Mesenchymal stem cell (in vitro differentiated cells and primary cell): ENCODE data around the gene OR1J4.

Source experiments
- DNase-seq: peaks from one replicate; pipeline ENCODE4 v3.0.0-alpha.2; 2013
- H2AFZ ChIP-seq: one replicate; pipeline ENCODE4 v1.6.1; 2013; ENCODE audit warnings: low read depth, mild to moderate bottlenecking, control low read depth, inconsistent platforms, low read length, moderate library complexity
- H2AK5ac ChIP-seq: 2 replicates; pipeline ENCODE4 v1.6.1; 2013; ENCODE audit warnings: low read length, moderate library complexity, mild to moderate bottlenecking, inconsistent platforms; ENCODE audit not compliant: severe bottlenecking
- H2BK120ac ChIP-seq: one replicate; pipeline ENCODE4 v1.6.1; 2013; ENCODE audit warnings: low read depth, mild to moderate bottlenecking, inconsistent platforms, low read length, moderate library complexity
- H2BK12ac ChIP-seq, 2 experiments: one replicate each; pipeline ENCODE4 v1.6.1; 2013; ENCODE audit warnings: inconsistent platforms in 2 of 2, low read length in 2 of 2, mild to moderate bottlenecking in 2 of 2, moderate library complexity in 2 of 2, control low read depth in 1 of 2
- H2BK15ac ChIP-seq: one replicate; pipeline ENCODE4 v1.6.1; 2013; ENCODE audit warnings: mild to moderate bottlenecking, low read depth, inconsistent platforms; ENCODE audit not compliant: poor library complexity, severe bottlenecking
- H2BK5ac ChIP-seq: 2 replicates; pipeline ENCODE4 v1.6.1; 2013; ENCODE audit warnings: low read depth, mild to moderate bottlenecking, low read length, control low read depth, inconsistent platforms; ENCODE audit not compliant: poor library complexity, severe bottlenecking
- H3K14ac ChIP-seq, 2 experiments: one replicate each; pipeline ENCODE4 v1.6.1; 2013; ENCODE audit warnings: inconsistent platforms in 2 of 2, low read length in 2 of 2, control low read depth in 1 of 2, mild to moderate bottlenecking in 1 of 2, moderate library complexity in 1 of 2
- H3K18ac ChIP-seq, 2 experiments: one replicate each; pipeline ENCODE4 v1.6.1; 2013; ENCODE audit warnings: inconsistent platforms in 2 of 2, low read length in 2 of 2, control low read depth in 1 of 2, low read depth in 1 of 2, mild to moderate bottlenecking in 1 of 2
- H3K23ac ChIP-seq, 2 experiments: one replicate each; pipeline ENCODE4 v1.6.1; 2013; ENCODE audit warnings: inconsistent platforms in 2 of 2, low read length in 2 of 2, mild to moderate bottlenecking in 2 of 2, moderate library complexity in 2 of 2, control low read depth in 1 of 2
- H3K27ac ChIP-seq: 2 replicates; pipeline ENCODE4 v1.5.1; 2013; ENCODE audit warnings: mild to moderate bottlenecking, moderate library complexity, low read length, control low read depth, inconsistent platforms; ENCODE audit not compliant: poor library complexity, severe bottlenecking
- H3K27me3 ChIP-seq, 2 experiments: 2 replicates each; pipeline versions ENCODE4 v1.6.1 to v1.7.0; 2013; ENCODE audit warnings: low read length in 2 of 2, mild to moderate bottlenecking in 2 of 2, moderate library complexity in 2 of 2, control low read depth in 1 of 2, inconsistent platforms in 1 of 2; ENCODE audit not compliant: control insufficient read depth in 1 of 2, insufficient read depth in 1 of 2
- H3K36me3 ChIP-seq, 2 experiments: 2 replicates each; pipeline versions ENCODE4 v1.6.1 to v1.7.0; 2013; ENCODE audit warnings: low read length in 2 of 2, control low read depth in 1 of 2, inconsistent platforms in 1 of 2, low read depth in 1 of 2, mild to moderate bottlenecking in 1 of 2; ENCODE audit not compliant: insufficient read depth in 2 of 2, control insufficient read depth in 1 of 2
- H3K4ac ChIP-seq, 2 experiments: one replicate each; pipeline ENCODE4 v1.6.1; 2013; ENCODE audit warnings: inconsistent platforms in 2 of 2, low read length in 2 of 2, mild to moderate bottlenecking in 2 of 2, moderate library complexity in 2 of 2, control low read depth in 1 of 2, low read depth in 1 of 2
- H3K4me1 ChIP-seq: 2 replicates; pipeline ENCODE4 v1.6.1; 2013; ENCODE audit warnings: low read depth, low read length, control low read depth; ENCODE audit not compliant: control insufficient read depth, insufficient read depth
- H3K4me2 ChIP-seq: 2 replicates; pipeline ENCODE4 v1.6.1; 2013; ENCODE audit warnings: low read length, mild to moderate bottlenecking, inconsistent platforms; ENCODE audit not compliant: poor library complexity, severe bottlenecking
- H3K4me3 ChIP-seq, 2 experiments: 2 replicates each; pipeline versions ENCODE4 v1.5.1 to v1.7.0; 2013; ENCODE audit warnings: low read length in 2 of 2, mild to moderate bottlenecking in 2 of 2, control low read depth in 1 of 2, low read depth in 1 of 2; ENCODE audit not compliant: insufficient read depth in 1 of 2
- H3K79me1 ChIP-seq: replicated peaks from 2 replicates; pipeline ENCODE4 v1.6.1; 2013; ENCODE audit warnings: mild to moderate bottlenecking, control low read depth, low read length, inconsistent platforms; ENCODE audit not compliant: poor library complexity, severe bottlenecking
- H3K9ac ChIP-seq: 2 replicates; pipeline ENCODE4 v1.7.0; 2013; ENCODE audit warnings: mild to moderate bottlenecking, low read length, moderate library complexity
- H3K9me3 ChIP-seq: 2 replicates; pipeline ENCODE4 v1.7.0; 2013; ENCODE audit warnings: mild to moderate bottlenecking, low read length; ENCODE audit not compliant: control insufficient read depth
- H4K8ac ChIP-seq: one replicate; pipeline ENCODE4 v1.6.1; 2013; ENCODE audit warnings: inconsistent platforms, mild to moderate bottlenecking, low read length, moderate library complexity
- H4K91ac ChIP-seq: one replicate; pipeline ENCODE4 v1.6.1; 2013; ENCODE audit warnings: mild to moderate bottlenecking, low read length, inconsistent platforms
- WGBS: methylation state at CpG from one replicate; pipeline ENCODE4 v1.1.7; 2013; ENCODE audit warnings: mixed read lengths; 5-methylcytosine and 5-hydroxymethylcytosine counted together

Gene OR1J4

GRCh38 chr9:122561446-122561845, 42.5 kb downstream of the OR1J4 start:
- H3K9ac ChIP-seq, result no peak overlapping the region
- no peaks in the 10 kb centered on the region for H3K27me3 ChIP-seq
- H2AK5ac ChIP-seq, result no peak overlapping the region
- H3K36me3 ChIP-seq, result no peaks in the 10 kb centered on the region
- H3K4ac ChIP-seq, result no peak overlapping the region
- H3K9me3 ChIP-seq, result peaks cover 21% of the 10 kb centered on the region
- no peak overlapping the region for H3K18ac ChIP-seq
- no peak overlapping the region for H3K14ac ChIP-seq
- H2BK120ac ChIP-seq, result no peak overlapping the region
- no peak overlapping the region for H4K8ac ChIP-seq
- no peak overlapping the region for H4K91ac ChIP-seq
- H3K4me2 ChIP-seq, result no peak overlapping the region
- H3K27ac ChIP-seq, result no peak overlapping the region
- H3K79me1 ChIP-seq, result no peaks in the 10 kb centered on the region
- no peak overlapping the region for H2BK5ac ChIP-seq
- H2BK12ac ChIP-seq, result no peak overlapping the region
- no peak overlapping the region for H2BK15ac ChIP-seq
- H3K4me3 ChIP-seq, result no peak overlapping the region
- H3K4me1 ChIP-seq, result no peaks in the 10 kb centered on the region
- no peak overlapping the region for H3K23ac ChIP-seq
- DNase-seq, result no peak
- WGBS, result 54% methylated on average over 4 of the region's 4 CpGs
- no peak overlapping the region for H2AFZ ChIP-seq

GRCh38 chr9:122562134-122562760, 43.3 kb downstream of the OR1J4 start:
- no peak overlapping the region for H2BK15ac ChIP-seq
- no peak overlapping the region for H2AFZ ChIP-seq
- no peak overlapping the region for H3K14ac ChIP-seq
- H3K4me2 ChIP-seq, result no peak overlapping the region
- no peaks in the 10 kb centered on the region for H3K79me1 ChIP-seq
- H3K4ac ChIP-seq, result no peak overlapping the region
- H4K91ac ChIP-seq, result no peak overlapping the region
- H3K9ac ChIP-seq, result no peak overlapping the region
- no peaks in the 10 kb centered on the region for H3K36me3 ChIP-seq
- no peaks in the 10 kb centered on the region for H3K27me3 ChIP-seq
- DNase-seq, result no peak
- H3K4me1 ChIP-seq, result no peaks in the 10 kb centered on the region
- H4K8ac ChIP-seq, result no peak overlapping the region
- H2BK5ac ChIP-seq, result no peak overlapping the region
- no peak overlapping the region for H3K23ac ChIP-seq
- no peak overlapping the region for H3K27ac ChIP-seq
- no peak overlapping the region for H3K18ac ChIP-seq
- no peak overlapping the region for H2BK120ac ChIP-seq
- H3K9me3 ChIP-seq, result peaks cover 22% of the 10 kb centered on the region
- no peak overlapping the region for H2BK12ac ChIP-seq
- H2AK5ac ChIP-seq, result no peak overlapping the region
- no peak overlapping the region for H3K4me3 ChIP-seq
- 80% methylated on average over 8 of the region's 9 CpGs for WGBS

GRCh38 chr9:122567901-122568300, 49.0 kb downstream of the OR1J4 start:
- H3K4me1 ChIP-seq, result no peaks in the 10 kb centered on the region
- H3K36me3 ChIP-seq, result no peaks in the 10 kb centered on the region
- H3K4me3 ChIP-seq, result no peak overlapping the region
- H3K23ac ChIP-seq, result no peak overlapping the region
- no peak overlapping the region for H3K18ac ChIP-seq
- no peak overlapping the region for H3K4me2 ChIP-seq
- no peaks in the 10 kb centered on the region for H3K27me3 ChIP-seq
- no peak overlapping the region for H3K27ac ChIP-seq
- H3K9me3 ChIP-seq, result peaks cover 19% of the 10 kb centered on the region
- no peak for DNase-seq
- no peak overlapping the region for H4K91ac ChIP-seq
- H2BK5ac ChIP-seq, result no peak overlapping the region
- H3K14ac ChIP-seq, result no peak overlapping the region
- H2BK15ac ChIP-seq, result no peak overlapping the region
- no peak overlapping the region for H2AFZ ChIP-seq
- H3K9ac ChIP-seq, result no peak overlapping the region
- no peak overlapping the region for H3K4ac ChIP-seq
- no peak overlapping the region for H4K8ac ChIP-seq
- no peaks in the 10 kb centered on the region for H3K79me1 ChIP-seq
- H2BK12ac ChIP-seq, result no peak overlapping the region
- no peak overlapping the region for H2AK5ac ChIP-seq
- 77% methylated on average over 4 of the region's 4 CpGs for WGBS
- H2BK120ac ChIP-seq, result no peak overlapping the region
